ENCODE measurements around the gene NTN1.

NTN1 gene

GRCh38 chr17:9022573-9023391, 1.5 kb downstream of the NTN1 start:
- H3K36me3 ChIP-seq (ENCODE audit: low read length): no peaks in the 10 kb centered on the region
- H3K27ac ChIP-seq (ENCODE audit: low read depth, low read length): no peak overlapping the region
- no peak overlapping the region for H3K4me2 ChIP-seq (ENCODE audit: low read depth, low read length, poor library complexity, severe bottlenecking)
- no peaks in the 10 kb centered on the region for H3K79me2 ChIP-seq (ENCODE audit: insufficient read depth, low read length)
- no peaks in the 10 kb centered on the region for H3K9me2 ChIP-seq (replicated peaks; ENCODE audit: insufficient read depth, low read length)
- no peaks in the 10 kb centered on the region for H3F3A ChIP-seq (ENCODE audit: insufficient read depth)
- TF ChIP-seq EZH2phosphoT487 (conservative IDR thresholded peaks at IDR 0.05; ENCODE audit: low read length) (no peak), CTCF (IDR thresholded peaks at IDR 0.05; ENCODE audit: insufficient read depth, low read length, poor library complexity, severe bottlenecking) (no peak)
- H4K20me1 ChIP-seq (ENCODE audit: low read depth, low read length): no peaks in the 10 kb centered on the region
- H2AFZ ChIP-seq (ENCODE audit: low read depth, low read length, severe bottlenecking): no peak overlapping the region
- H3K27me3 ChIP-seq (ENCODE audit: low read length): no peaks in the 10 kb centered on the region
- no peak overlapping the region for H3K4me3 ChIP-seq (ENCODE audit: insufficient read depth, low read length, poor library complexity, severe bottlenecking)
- H3K9ac ChIP-seq (ENCODE audit: low read length): no peak overlapping the region
- H3K9me3 ChIP-seq (ENCODE audit: insufficient read depth, low read length): no peaks in the 10 kb centered on the region

- H3K4me3 ChIP-seq (ENCODE audit: insufficient read depth, low read length, poor library complexity, severe bottlenecking): no peak overlapping the region
These were observed 2.3 kb downstream of the NTN1 start for GRCh38 chr17:9023392-9024218.

GRCh38 chr17:9024497-9024896, 3.2 kb downstream of the NTN1 start:
- Histone ChIP-seq H3K9me3 (ENCODE audit: insufficient read depth, low read length) (no peaks in the 10 kb centered on the region), H3K36me3 (ENCODE audit: low read length) (no peaks in the 10 kb centered on the region), H2AFZ (ENCODE audit: low read depth, low read length, severe bottlenecking) (no peak overlapping the region), H3K9ac (ENCODE audit: low read length) (no peak overlapping the region), H3K27ac (ENCODE audit: low read depth, low read length) (no peak overlapping the region), H3K27me3 (ENCODE audit: low read length) (no peaks in the 10 kb centered on the region), H3F3A (ENCODE audit: insufficient read depth) (no peaks in the 10 kb centered on the region), H3K4me3 (ENCODE audit: insufficient read depth, low read length, poor library complexity, severe bottlenecking) (no peak overlapping the region), H3K4me2 (ENCODE audit: low read depth, low read length, poor library complexity, severe bottlenecking) (no peak overlapping the region), H3K9me2 (replicated peaks; ENCODE audit: insufficient read depth, low read length) (no peaks in the 10 kb centered on the region), H3K79me2 (ENCODE audit: insufficient read depth, low read length) (no peaks in the 10 kb centered on the region), H4K20me1 (ENCODE audit: low read depth, low read length) (no peaks in the 10 kb centered on the region)
- TF ChIP-seq CTCF (IDR thresholded peaks at IDR 0.05; ENCODE audit: insufficient read depth, low read length, poor library complexity, severe bottlenecking) (no peak), EZH2phosphoT487 (conservative IDR thresholded peaks at IDR 0.05; ENCODE audit: low read length) (no peak)

More at GRCh38 chr17:9023392-9024218, 2.3 kb downstream of the NTN1 start:
- Histone ChIP-seq H2AFZ (ENCODE audit: low read depth, low read length, severe bottlenecking) (no peak overlapping the region), H3K9ac (ENCODE audit: low read length) (no peak overlapping the region), H3K36me3 (ENCODE audit: low read length) (no peaks in the 10 kb centered on the region), H3K9me3 (ENCODE audit: insufficient read depth, low read length) (no peaks in the 10 kb centered on the region), H4K20me1 (ENCODE audit: low read depth, low read length) (no peaks in the 10 kb centered on the region), H3F3A (ENCODE audit: insufficient read depth) (no peaks in the 10 kb centered on the region), H3K27ac (ENCODE audit: low read depth, low read length) (no peak overlapping the region), H3K79me2 (ENCODE audit: insufficient read depth, low read length) (no peaks in the 10 kb centered on the region), H3K9me2 (replicated peaks; ENCODE audit: insufficient read depth, low read length) (no peaks in the 10 kb centered on the region), H3K4me2 (ENCODE audit: low read depth, low read length, poor library complexity, severe bottlenecking) (no peak overlapping the region), H3K27me3 (ENCODE audit: low read length) (no peaks in the 10 kb centered on the region)
- TF ChIP-seq CTCF (IDR thresholded peaks at IDR 0.05; ENCODE audit: insufficient read depth, low read length, poor library complexity, severe bottlenecking) (no peak), EZH2phosphoT487 (conservative IDR thresholded peaks at IDR 0.05; ENCODE audit: low read length) (no peak)

Data from SU-DHL-6 (cell line).